Right lobe of liver (tissue), 6 donors: Measurements from ENCODE around the gene PDZRN3. TPM values are rescaled to one million over a fixed set of nuclear protein-coding genes. Genes with fewer than 3 reads are reported as not detected.

Experiments
- ATAC-seq, 4 donors: fragments of 200-7000 bp; cut with Tn5 transposase; one replicate each; pipeline ENCODE4 v1.9.1; 2020; ENCODE audit warnings: mild to moderate bottlenecking in 4 of 4, moderate library complexity in 4 of 4
- DNase-seq, 3 donors: peaks; one replicate each; pipeline ENCODE4 v3.0.0-alpha.2; 2020
- H3K27ac ChIP-seq, 3 donors: fragments of 200-600 bp; one replicate each; pipeline ENCODE4 v1.8.0; 2022
- H3K27me3 ChIP-seq, 2 donors: fragments of 200-600 bp; one replicate each; pipeline ENCODE4 v1.8.0; 2022
- H3K36me3 ChIP-seq, 4 donors: fragments of 200-600 bp; sonication (generic) in 1 of 4; one replicate each; pipeline versions ENCODE4 v1.5.1 to v1.8.0; 2017 to 2022; ENCODE audit warnings: control low read depth in 1 of 4
- H3K4me1 ChIP-seq, 4 donors: fragments of 200-600 bp; sonication (generic) in 1 of 4; one replicate each; pipeline versions ENCODE4 v1.5.1 to v1.8.0; 2017 to 2022; ENCODE audit warnings: control low read depth in 1 of 4
- H3K4me3 ChIP-seq, 3 donors: fragments of 200-600 bp; one replicate each; pipeline ENCODE4 v1.8.0; 2022
- H3K9me3 ChIP-seq, 4 donors: fragments of 200-600 bp; sonication (generic) in 1 of 4; one replicate each; pipeline versions ENCODE4 v1.5.1 to v1.8.0; 2017 to 2022; ENCODE audit warnings: control low read depth in 1 of 4
- CTCF ChIP-seq, 4 donors: fragments of 200-600 bp in 3 of 4; fragments of 450-650 bp in 1 of 4; IDR thresholded peaks; one replicate each; pipeline versions ENCODE4 v1.5.1 to v1.8.0; 2016 to 2022; ENCODE audit warnings: antibody characterized with exemption in 4 of 4, mild to moderate bottlenecking in 2 of 4
- POLR2A ChIP-seq: fragments of 450-650 bp; IDR thresholded peaks from one replicate; pipeline ENCODE4 v1.6.1; 2017; ENCODE audit warnings: antibody characterized with exemption, mild to moderate bottlenecking
- WGBS: methylation state at CpG from one replicate; pipeline ENCODE4 v1.1.6; 2018; ENCODE audit warnings: low coverage, low lambda C conversion rate; ENCODE audit not compliant: insufficient coverage; ENCODE audit errors: missing lambda C conversion rate; 5-methylcytosine and 5-hydroxymethylcytosine counted together
- intact Hi-C, 2 donors: fragments of 100-400 bp; cut with DNase I; formaldehyde crosslinking; loops; one replicate each; pipeline versions ENCODE4 v1.11.2 to v1.14.1; 2022
- total RNA-seq, 6 experiments: library from RNA; depleted of rRNA in 2 of 6; stranded (reverse); fragments of >200 nt in 2 of 6; fragmentation: NEBNext Ultra II Directional in 3 of 6; extraction: Animal tissue kit (Norgen Biotek cat#: 25700) in 3 of 6; gene quantifications; one replicate each; pipeline versions ENCODE4 v1.1.0 to v1.2.4, GENCODE V29; 2016 to 2023
- donor health status: DM: no; HTN: yes; CAD: no.
- donor health status: DM: no; HTN: no; CAD: no.
- donor health status: DM: no; HTN: no; CAD: no.
- donor health status: DM: no; HTN: yes; CAD: no.
- donor health status: DM: no; HTN: yes; CAD: no.

The PDZRN3 gene
- total RNA-seq, 6 experiments from 2014 or later, result 0.33 to 2.0 (median 1.1) TPM

- no peak overlapping the region for H3K27ac ChIP-seq
- 20% methylated on average over 4 of the region's 10 CpGs for WGBS
- ATAC-seq, result peak; percentile 63 to 81 (median 70)
- H3K27me3 ChIP-seq, result no peaks in the 10 kb centered on the region
- peaks cover 0 to 16% (median 0%) of the 10 kb centered on the region in 4 donors for H3K4me1 ChIP-seq
- H3K36me3 ChIP-seq, result no peaks in the 10 kb centered on the region
- TF ChIP-seq POLR2A, result no peak
- no peak for TF ChIP-seq CTCF (IDR thresholded peaks at IDR 0.05)
- no peak overlapping the region for H3K4me3 ChIP-seq
- peak; percentile 23 to 57 (median 49) for DNase-seq
- no peaks in the 10 kb centered on the region for H3K9me3 ChIP-seq
- intact Hi-C loops, result no loop called here
These were observed 2.5 kb downstream of the PDZRN3 start for GRCh38 chr3:73622091-73622805.

GRCh38 chr3:73621388-73621787, 3.4 kb downstream of the PDZRN3 start:
- Histone ChIP-seq H3K27me3 (no peaks in the 10 kb centered on the region), H3K4me3 (no peak overlapping the region), H3K9me3 (no peaks in the 10 kb centered on the region), H3K27ac (no peak overlapping the region), H3K4me1 (peaks cover 0 to 16% (median 0%) of the 10 kb centered on the region in 4 donors), H3K36me3 (no peaks in the 10 kb centered on the region)
- ATAC-seq, result no peak
- 41% methylated on average over 4 of the region's 4 CpGs for WGBS
- intact Hi-C loops, result no loop called here
- no peak for DNase-seq
- TF ChIP-seq CTCF (IDR thresholded peaks at IDR 0.05) (no peak), POLR2A (no peak)

- no peak for TF ChIP-seq POLR2A
- no peak for TF ChIP-seq CTCF (IDR thresholded peaks at IDR 0.05)
- intact Hi-C loops, result no loop called here
- Histone ChIP-seq H3K36me3 (no peaks in the 10 kb centered on the region), H3K9me3 (no peaks in the 10 kb centered on the region), H3K4me1 (peaks cover 0 to 8% (median 0%) of the 10 kb centered on the region in 4 donors), H3K27ac (no peak overlapping the region), H3K4me3 (no peak overlapping the region), H3K27me3 (no peaks in the 10 kb centered on the region)
- DNase-seq (no peak), ATAC-seq (no peak)
- 61% methylated on average over 2 of the region's 2 CpGs for WGBS
These were observed 6.3 kb downstream of the PDZRN3 start for GRCh38 chr3:73618461-73618860.

GRCh38 chr3:73616056-73616455, 8.7 kb downstream of the PDZRN3 start:
- Histone ChIP-seq H3K9me3 (no peaks in the 10 kb centered on the region), H3K4me3 (no peak overlapping the region), H3K27ac (no peak overlapping the region), H3K27me3 (no peaks in the 10 kb centered on the region), H3K36me3 (no peaks in the 10 kb centered on the region), H3K4me1 (no peaks in the 10 kb centered on the region)
- TF ChIP-seq POLR2A (no peak), CTCF (IDR thresholded peaks at IDR 0.05) (no peak)
- intact Hi-C loops, result no loop called here
- DNase-seq (no peak), ATAC-seq (no peak)
- 100% methylated on average over 2 of the region's 3 CpGs for WGBS
